Ramos (cell line): ENCODE results near the gene FAAP100.

ENCODE experiments used
- in situ Hi-C: fragments of 300-500 bp; cut with MboI; formaldehyde crosslinking; loops from one replicate; pipeline ENCODE4 v1.14.3; 2022; ENCODE audit warnings: low sequenced_read_pairs; ENCODE audit not compliant: unreplicated experiment

FAAP100 gene

DNA sequence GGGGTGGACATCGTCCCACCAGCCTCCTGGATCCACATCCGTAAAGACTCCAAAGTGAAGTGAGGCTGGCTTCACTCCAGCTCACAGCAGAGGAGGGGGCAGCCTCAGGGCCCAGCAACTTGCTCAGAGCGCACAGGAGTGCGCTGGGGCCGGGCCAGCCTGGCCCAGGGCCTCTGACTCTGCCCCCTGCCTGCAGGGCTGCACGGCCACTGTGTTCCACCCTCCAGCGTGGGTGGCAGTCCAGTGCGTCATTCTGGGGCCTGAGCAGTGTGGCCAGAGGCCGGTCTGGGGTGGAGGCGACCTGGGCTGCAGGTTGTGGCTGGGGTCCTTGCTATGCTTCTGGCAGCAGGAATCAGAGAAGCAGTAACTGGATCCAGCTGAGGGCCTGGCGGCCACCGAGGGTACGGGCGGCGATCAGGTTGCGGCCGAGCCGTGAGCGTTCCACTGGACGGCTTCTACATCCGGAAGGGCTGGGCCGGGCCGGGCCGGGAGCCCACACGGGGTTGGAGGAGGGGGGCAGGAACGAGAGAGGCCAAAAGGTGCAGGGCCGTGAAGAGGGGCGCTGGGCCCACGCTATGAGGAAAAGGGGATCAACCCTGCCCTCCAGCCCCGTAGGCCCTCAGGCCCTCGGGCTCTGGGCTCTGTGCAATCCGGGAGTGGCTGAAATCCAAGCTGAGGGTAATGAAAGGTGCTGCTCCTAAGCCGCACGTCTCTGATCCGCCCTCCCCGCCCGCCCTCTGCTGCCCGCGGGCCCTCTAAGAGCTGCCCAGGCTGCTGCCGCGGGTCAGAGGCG is 24.4 kb downstream of the FAAP100 start, which contains the start of gene FSCN2:
FSCN2 (plus strand) TSS at position 787 of the 793 bp plus-strand sequence. CDS start 155 bp downstream, outside the sequence.
- in situ Hi-C loops: no loop called here

DNA sequence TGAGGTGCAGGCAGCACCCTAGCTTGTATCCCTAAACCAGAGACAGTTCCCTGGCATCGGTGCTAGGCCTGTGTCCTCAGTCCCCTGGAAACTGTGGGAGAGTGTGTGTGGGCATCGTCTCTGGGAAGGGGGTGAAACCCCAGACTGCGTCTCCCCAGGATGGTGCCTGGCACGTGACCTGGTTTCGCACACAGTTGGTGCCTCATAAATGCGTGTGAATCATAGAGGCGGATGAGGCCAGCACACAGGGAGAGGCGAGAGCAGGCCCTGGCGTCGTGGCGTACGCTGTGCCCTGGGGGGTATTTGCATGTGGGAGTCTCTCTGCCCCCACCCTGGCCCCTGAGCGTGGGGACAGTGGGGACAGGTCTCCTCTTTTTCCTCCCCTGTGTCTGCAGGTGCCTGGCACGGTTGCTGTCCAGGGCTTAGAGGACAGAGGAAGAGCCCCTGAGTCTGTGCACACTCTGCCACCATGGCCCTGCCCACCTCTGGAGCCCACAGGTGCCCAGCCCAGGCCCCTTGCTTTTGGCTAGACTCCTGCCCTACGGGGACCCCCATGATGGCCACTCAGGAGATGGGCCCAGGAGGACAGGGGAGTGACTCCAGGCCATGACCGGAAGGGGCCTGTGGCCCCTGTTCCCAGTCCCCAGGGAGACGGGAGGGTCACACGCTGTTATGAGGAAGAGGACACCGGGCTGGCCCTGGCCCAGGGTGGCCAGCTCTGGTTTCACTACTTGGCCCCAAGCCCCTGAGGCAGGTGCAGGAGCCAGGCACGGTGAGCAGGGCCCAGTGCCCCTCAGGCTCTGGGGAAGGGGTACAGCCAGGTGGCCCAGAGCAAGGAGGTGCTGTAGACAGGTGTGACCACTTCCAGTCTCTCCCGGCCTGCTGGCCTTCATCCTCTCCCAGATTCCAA is 25.2 kb downstream of the FAAP100 start:
- in situ Hi-C loops: no loop called here

DNA sequence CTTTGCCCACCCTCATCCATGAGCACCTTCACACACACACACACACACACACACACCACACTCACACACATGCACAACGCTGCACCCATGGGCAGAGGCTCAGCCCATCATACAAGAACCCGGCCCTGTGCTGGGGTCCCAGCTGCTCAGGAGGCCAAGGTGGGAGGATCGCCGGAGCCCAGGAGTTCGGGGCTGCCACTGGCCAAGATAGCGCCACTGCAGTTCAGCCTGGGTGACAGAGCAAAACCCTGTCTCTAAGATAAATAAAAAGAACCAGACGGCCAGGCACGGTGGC is 27.3 kb downstream of the FAAP100 start:
- in situ Hi-C loops: no loop called here

DNA sequence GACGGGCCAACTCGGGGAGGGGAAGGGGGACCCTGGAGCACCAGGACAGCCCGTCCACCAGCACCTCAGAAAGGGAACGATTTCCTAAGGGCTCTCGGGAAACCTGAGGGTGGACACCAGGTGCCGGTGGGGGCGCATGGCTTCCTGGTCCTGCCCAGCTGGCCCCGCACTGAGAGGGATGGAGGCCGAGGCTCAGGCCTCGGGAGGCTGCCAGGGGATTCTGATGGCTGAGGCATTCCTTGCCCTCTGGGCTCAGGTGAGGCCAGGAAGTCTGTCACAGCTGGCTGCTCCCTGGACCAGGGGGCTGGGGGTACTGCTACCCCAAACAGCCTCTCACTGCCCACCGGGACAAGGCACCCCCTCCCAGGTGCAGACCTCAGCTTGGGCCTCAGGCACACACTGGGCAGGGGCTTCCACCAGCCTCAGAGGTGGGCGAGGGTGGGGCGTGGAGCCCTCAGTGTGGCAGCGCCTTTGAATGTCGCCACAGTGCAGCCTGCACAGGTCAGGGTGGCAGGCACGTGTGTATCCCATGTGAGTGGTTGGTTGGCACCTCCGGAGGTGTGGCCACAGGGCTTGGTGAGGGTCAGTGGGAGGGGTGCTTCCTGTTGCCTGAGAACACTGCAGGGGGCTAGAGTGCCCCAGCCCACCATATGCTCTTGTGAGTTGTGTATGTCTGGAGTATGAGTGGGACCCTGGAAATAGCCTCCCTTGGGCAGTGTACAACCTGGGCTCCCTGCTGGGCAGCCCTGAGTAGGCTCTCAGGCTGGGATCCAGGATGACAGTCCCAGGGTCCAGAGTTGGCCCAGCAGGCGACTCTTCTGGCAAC is 27.9 kb downstream of the FAAP100 start:
- in situ Hi-C loops: no loop called here

DNA sequence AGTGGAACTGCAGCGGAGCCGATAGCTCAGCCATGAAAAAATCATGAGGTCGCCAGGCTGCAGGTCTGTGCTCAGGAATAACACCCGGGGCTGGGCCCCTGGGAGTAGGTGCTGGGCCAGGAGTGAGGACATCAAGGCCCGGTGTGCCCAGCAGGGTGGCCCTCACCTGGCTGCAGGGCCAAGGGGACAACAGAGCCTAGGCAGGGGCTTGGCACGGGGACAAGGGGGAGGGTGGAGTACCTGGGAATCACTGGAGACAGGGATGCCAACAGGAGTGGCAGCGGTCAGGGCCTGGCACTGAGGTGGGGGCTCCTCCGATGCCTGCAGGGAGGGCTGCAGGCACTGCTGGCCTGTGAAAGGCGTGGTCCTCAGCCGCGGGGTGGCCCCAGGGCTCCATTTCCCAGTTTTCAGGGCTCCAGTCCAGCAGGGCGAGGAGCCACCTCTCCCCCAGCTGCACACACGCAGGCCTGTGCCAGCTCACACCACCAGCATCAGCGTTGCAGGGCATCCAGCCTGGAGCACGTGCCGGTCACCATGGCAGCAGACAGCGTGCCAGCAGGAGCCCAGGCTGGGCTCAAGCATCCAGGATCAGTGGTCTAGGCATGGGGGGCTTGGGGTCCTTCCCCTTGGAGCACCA is 28.6 kb downstream of the FAAP100 start:
- in situ Hi-C loops: no loop called here

DNA sequence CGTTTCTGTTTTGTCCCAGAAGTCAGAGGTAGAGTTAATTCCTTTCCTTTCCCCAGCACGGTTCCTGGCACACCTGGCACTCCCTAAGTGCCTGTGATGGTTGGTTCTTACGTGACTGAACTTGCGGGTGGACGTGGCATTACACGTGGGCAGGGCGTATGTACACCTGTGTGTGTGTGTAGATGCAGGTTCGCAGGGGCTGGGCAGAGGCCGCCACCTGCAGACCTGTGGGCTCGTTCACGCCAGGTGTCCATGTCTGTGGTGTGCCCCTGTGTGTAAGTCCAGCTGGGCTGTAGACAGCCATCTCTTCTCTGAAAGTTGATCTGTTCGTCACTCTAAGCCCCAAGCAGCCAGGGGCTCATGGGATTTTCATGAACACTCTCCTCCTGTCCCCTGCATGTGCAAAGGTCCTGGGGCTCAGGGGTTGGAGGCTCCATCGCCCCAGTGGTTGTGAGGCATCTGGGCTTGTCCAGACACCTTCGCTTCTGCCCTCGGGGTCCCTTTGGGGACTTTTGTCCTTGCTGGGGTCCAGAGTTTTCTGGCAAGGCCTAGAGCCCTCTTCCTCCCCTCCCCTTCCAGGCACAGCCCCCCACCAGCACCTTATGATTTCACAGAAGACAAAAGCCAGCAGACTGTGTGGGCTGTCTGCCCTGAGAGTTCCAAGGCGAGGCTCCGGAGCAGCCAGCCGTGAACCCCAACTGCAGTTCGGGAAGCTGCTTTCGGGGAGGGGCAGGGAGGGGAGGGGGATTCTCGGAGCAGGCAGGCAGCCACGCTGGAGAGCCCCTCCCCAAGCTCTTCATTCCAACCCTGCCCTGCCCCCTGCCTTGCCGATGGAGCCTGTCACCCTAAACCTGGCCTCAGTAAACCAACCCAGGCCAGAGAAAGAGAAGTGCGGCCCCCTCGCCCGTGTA is 29.4 kb downstream of the FAAP100 start:
- in situ Hi-C loops: no loop called here

DNA sequence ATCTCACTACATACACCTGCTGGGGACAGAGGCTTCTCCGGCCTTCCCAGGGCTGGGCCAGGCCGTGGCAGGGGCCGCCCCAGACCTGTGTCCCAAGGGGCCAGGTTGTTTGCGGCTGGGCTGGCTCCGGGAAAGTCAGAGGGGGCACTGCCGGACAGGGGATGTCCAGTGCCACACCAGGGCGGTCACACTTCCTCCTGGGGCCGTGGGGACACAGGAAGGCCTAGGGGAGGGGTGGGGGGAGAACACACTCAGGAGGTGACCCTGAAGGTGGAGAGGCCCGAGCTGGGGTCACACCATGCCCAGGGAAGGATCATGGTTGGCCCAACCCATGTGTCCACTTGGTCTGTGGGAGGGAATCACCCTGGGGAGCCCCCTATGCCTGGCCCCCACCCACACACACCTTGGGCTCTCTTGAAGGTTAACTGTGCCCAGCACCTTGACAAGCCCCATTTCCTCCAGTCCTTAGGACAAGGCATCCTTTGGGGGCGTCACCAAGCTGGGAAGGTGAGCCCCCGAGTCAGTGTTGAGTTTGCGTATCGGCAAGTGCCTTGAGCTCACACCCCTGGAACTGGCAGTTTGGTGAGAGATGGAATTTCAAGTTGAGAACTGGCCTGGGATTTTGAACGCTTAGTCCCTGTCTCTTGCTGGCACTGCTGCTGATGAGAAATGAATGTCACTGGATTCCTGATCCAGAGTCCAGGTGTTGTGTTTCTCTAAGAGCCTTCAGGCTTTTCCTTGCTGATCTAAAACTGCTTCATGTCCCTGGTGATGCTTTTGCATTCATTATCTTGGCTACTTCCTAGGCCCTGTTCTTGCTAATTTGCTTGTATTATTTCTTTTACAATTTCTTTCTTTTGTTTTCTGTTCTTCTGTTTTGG is 31.9 kb downstream of the FAAP100 start:
- in situ Hi-C loops: no loop called here

DNA sequence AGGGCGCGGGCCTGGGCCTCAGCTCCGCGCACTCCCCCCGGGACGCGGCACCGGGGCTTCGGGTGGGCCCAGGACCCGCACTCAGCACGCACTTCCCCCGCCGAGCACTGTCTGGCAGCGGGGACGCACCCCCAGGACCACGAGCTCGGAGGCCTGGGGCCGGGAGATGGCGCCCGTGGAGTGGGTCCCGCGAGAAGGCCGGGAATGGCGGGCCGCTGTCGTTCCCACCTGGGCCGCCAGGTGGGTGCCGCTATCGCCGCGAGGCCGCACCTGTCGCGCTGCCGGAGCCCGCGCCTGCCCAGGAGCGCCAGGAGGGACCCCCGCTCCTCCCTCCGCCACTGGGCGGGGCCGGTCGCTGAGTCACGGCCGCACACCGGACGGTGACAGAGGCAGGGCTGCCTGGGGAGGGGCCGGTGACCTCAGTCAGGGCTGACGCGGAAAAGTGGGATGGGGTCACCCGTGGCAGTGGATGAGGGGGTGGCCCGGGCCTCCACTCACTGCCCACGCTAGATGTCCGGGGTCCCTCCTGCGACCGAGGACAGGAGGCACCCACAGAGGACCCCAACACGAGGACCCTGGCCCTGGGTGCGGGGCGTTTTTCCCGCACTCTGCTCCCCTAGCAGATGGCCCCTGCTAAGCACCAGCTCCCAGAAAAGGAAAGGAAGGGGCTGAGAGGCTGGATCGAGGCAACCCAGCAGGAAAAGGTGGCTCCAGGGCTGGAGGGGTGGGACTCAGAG is 32.7 kb downstream of the FAAP100 start:
- in situ Hi-C loops: no loop called here

DNA sequence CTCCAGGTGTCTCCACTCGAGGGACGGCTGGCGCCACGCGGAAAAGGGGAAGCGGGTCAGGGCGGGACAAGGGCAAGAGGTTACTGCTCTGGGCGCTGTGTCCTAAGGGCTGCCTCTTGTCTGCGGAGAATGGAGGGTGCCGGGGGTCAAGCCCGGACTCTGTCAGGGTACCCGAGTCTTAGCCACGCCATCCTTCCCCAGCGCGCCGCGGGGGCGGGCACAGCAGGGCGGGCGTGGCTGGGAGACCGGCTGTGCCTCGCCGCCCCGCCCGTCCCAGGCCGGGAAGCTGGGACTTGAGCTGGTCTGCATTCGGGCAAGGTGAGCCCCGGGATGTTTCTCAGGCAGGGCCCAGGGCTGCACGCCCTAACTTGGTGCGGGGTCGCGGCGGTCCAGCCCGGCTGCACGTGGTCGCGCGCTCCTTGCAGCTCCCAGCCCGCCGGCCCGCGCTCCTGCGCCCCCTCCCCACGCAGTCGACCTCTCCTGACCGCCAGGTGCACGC is 33.3 kb downstream of the FAAP100 start:
- in situ Hi-C loops: no loop called here

DNA sequence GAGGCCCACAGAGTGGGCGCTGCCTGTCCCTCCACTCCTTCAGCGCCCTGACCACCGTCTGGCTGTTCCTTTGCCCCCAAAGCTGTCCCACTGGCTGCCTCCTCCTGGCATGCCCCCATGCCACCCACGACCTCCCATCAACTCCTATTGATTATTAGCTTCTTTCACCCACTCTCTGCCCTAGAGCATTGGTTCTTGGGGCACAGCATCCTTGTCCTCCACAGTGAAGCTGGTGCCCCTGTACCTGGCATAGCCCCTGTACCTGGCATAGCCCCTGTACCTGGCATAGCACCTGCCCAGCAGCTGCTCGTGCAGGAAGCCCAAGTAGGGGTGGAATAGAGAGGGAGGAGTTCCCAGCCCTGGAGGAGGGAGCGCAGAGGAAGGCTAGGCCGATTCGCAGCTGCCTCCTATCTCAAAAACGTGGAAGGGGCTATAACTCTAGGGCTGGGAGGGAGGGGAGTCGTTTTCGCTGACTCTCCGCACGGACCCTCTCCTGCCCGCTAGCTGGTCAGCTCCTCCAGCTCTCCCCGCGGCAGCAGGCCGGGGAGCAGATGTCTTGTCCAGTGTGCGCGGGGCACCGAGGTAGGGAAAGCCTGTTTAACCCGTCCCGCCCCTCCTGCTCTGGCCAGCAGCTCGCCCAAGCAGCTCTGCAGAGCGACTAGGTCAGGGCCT is 33.9 kb downstream of the FAAP100 start:
- in situ Hi-C loops: no loop called here

DNA sequence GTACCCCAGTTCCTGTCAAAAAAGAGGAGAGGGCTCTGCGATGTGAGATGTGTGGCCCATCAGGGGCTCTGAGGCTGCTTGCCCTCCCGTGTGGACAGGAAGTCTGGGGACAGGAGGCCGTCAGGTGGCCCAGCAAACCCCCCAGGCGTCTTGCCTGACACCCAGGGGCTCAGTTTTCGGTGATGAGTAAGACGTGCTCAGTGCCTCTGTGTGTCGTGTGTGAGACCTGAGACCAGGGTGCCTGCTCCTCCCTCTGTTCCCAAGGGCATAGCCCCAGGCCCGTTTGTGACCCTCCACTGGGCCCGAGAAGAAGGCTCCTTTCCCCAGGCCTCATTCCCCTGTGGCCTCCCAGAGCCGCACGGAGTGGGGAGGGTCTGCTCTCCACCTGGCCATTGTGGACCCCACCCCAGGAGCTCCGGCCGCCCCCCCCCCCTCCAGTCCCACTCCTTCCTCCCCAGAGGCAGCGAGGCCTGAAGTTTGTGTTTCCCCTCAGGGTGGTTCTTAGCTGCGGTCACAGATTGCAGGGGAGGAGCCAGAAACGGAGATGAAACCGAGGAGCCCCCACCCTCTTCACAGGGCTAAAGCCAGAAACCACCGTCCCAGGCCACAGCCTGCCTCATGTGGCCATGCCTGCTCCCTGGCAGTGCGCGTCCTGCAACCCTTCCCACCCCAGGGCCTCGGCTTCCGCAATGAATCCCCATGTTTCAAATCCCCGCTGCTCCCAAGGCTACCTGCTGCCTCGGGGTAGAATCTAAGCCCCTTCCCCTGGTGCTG is 34.6 kb downstream of the FAAP100 start:
- in situ Hi-C loops: no loop called here

DNA sequence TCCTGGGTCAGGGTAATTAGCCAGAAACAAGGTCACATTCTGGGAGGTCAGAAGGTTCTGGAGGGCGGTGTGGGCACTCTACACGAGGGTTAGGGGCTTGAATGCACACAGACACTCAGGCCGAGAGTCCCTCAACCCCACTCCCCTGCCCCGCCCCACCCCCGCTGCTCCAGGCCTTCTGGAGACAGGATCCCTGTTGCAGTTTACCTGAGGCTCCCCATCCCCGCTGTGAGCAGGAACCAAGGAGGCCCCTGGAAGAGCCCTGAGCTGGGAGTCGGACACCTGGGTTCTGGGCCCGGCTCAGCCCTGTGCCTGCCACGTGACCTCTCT is 35.2 kb downstream of the FAAP100 start:
- in situ Hi-C loops: no loop called here

DNA sequence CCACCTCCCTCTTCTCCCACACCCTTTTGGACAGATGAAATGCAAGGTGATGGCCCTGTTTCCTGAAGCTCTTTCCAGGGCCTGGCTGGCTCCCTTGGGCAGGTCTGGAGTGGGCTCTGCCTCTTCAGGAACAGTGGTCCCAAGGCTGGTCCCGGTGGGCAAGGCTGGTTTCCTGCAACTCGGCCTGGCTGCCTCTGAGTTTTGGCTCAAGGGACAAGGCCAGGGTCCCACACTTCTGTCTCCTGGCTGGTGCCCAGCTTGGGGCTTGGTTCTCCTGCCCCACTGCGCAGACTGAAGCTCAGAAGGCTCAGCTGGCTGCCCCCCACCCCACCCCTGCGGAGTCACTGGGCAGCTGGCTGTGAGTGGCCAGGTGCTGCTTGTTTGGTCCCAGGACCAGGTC is 35.7 kb downstream of the FAAP100 start:
- in situ Hi-C loops: no loop called here

DNA sequence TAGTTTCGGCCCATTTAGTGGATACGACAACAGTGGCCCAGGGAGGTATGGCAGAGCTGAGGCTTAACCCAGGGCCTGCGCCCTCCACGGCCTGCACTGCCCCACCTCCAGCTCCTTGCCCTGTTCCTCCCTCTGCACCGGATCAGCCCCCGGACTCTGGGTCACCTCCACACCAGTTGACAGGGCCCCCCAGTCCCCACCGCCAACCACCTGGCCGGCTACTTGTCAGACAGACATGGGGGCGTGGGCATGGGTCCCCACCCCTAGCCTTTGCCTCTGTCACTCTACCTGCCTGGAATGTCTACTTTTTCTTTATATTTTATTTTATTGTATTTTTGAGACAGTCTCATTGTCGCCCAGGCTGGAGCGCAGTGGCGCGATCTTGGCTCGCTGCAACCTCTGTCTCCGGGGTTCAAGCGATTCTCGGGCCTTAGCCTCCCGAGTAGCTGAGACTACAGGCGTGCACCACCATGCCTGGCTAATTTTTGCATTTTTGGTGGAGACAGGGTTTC is 36.6 kb downstream of the FAAP100 start:
- in situ Hi-C loops: no loop called here

DNA sequence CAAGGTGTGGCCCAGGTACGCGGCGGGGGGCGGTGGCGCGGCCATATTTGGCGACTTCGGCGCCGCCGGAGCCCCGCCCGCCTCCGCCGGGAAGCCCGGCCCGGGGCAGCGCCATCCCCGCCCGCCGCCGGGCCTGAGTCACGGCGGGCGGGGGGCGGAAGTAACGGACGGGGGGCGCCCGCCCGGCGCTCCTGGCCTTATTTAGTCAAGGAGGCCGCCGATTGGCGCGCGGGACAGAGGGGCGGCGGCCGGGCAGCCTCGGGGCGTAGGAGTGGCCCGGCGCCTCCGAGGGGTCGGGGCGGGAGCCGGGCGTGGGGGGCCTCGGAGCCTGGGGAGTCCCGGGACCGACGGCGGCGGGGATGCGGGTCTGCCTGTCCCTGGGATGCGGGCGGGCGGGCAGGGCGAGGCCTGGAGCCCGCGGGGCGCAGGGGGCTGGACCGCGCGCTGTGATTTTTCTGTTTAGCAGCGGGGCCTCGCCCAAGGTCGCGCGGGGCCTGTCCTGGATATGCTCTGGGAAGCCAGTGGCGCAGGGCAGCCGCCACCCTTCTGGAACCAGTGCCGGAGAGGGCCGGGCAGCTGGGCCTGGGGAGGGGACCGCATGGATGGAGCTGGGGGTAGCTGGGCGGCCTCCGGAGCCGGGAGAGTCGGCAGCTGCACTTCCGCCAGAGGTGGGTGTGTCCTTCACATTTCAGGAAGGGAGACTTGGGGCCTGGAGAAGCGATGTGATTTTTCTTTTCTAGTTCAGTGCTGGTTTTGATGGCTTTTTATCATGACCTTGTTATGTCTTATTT is 37.2 kb downstream of the FAAP100 start:
- in situ Hi-C loops: no loop called here

DNA sequence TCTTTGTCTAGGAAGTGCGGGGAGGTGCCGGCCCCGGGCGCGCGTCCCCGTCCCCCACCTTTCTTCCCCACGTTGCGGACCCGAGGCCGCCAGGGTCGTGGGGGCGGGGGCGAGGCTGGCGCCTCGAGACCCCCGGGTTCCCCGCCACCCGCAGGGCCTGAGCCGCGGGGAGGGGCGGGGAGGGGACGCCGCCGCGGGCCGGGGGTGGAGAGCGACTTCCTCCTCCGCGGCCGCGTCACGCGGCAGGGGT is 37.7 kb downstream of the FAAP100 start:
- in situ Hi-C loops: no loop called here
